ENCODE data around the gene ARHGEF28.

Gene ARHGEF28

DNA sequence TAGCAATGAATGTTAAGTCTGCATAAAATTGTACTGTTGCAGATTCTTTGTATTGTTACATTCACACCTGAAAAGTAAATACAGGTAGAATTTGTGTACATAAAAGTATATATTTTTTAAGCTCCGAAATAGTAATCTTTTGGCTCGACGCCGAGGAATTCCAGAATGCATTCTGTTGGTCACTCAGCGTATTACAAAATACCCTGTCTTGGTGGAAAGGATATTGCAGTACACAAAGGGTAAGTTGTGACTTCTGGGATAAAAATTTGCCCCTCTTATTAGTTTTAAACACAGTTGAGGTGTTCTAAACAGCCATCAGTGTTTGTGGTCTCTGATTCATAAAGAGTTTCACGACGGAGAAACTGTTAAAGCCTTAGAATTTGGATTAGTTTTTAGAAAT lies 257.6 kb downstream of the ARHGEF28 start:
- no peak for DNase-seq

DNA sequence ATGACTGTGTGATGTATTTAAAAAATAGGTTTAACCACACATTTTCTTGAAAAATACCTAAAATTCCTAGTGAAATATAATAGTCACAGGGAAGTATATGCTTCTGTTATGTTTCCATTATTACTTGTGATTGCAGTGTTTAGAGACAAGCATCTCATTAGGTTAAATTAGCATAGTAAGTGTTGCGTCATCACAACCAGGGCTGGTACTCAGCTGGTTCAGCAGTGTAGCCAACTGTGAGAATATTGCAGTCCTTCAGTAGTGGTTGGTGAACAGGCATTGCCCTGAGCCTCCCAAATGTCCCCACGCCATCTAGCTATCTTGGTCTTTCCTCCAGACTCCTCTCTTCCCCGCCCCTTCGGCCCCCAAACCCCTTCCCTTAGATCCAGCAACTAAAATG lies 261.7 kb downstream of the ARHGEF28 start:
- no peak for DNase-seq

DNA sequence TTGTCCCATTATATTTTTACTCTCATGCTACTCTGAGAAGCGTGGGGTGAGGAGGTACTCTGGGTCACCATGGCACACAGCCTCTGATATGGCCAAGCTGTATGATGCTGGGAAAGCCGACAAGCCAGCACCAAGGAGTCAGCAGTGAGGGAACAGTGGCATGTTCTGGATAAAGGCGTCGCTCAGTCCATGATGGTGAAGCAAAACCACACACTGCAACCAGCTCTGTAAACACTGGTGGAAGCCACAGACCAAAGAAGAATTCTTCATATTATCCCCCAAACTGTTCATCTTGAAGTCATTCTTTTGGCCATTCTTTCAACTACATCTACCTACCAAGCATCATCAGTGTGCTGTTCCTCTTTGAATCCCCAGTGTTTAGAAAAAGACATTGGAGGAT lies 264.6 kb downstream of the ARHGEF28 start:
- no peak for DNase-seq

DNA sequence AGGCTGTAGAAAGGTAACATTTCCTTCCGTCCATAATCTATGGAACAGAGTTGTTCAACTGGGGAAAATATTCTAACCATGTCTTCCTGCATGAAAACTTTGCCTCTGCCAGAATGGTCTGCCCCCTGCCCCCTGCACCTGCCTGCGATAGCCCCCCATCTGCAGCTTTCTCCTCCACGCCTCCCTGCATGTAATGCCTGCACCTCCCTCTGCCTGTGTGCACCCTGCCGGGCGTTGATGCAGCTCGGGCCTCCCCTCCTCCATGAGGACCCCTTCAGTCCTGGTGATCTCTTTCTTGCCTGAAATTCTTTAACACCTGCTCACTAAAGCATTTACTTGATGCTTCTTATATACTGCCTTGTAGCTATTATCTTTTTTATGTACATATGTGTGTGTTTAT lies 266.2 kb downstream of the ARHGEF28 start:
- no peak for DNase-seq

DNA sequence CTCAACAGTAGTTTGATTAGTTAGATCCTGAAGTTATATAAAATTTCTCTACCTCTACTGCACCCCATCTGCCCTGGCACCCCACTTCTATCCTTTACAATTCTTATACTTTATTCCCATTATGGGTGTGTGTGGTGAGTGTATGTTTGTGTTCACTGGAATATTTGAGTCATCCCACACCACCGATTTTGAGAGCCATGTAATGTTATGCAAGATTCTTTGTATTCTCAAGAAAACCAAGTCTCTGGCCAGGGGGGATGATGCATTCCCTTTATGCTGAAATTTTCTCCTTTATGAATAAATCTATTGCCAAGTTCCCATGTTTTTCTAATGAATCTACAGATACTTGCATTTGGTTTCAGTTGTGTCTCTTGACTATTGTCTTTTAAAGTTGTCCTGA lies 266.8 kb downstream of the ARHGEF28 start:
- no peak for DNase-seq

DNA sequence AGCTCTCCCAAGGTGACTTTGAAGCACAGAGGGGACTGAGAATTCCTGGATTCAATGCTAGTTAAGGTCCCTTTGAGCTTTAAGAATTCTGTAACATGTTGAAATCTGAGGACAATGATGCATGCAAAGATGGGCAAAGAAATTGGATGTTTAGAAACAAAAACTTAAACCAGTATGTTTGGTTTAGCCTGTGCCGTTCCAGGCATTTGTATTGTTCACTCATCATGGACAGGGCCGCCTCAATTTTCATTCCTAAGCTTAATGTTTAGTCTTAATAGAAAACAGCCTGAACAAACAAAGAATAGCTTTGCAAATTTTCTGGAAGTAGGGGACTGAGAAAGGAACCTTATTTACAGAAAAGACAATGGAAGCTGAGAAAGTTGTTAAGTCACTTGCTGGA lies 267.8 kb downstream of the ARHGEF28 start:
- DNase-seq: no peak

DNA sequence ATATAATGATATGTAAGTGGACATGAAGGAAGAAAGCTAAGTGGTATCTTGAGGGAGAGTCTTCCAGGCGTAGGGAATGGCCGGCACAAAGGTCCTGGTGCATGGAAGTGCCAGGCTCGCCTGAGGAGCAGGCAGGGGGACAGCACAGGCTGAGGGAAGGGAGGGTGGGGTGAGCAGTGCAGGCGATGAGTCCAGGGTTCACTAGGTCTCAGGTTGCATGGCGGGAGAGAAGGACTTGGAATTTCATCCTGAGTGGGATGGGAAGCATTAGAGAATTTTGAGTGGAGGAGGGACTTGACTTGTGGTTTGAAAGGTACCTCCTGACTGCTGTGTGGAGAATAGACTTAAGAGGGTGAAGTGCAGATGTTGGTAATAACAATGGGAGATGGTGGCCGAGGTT lies 268.9 kb downstream of the ARHGEF28 start:
- no peak for DNase-seq

DNA sequence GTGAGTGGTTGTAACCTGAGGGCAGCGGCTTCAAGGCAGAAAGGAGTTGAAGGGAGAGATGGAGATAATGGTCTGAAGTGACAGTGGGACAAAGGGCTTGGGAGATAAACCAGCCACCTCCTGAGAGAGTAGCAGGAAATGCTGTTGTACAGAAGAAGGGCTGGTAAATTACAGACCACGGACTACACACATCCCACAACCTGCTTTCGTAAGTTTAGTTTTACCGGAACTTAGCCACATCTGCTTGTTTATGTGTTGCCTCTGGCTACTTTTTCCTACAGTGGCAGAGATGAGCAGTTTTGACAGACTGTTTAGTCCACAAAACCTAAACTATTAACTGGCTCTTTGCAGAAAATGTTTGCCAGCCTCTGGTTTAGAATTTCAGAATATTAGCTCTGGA lies 269.5 kb downstream of the ARHGEF28 start:
- DNase-seq: no peak

DNA sequence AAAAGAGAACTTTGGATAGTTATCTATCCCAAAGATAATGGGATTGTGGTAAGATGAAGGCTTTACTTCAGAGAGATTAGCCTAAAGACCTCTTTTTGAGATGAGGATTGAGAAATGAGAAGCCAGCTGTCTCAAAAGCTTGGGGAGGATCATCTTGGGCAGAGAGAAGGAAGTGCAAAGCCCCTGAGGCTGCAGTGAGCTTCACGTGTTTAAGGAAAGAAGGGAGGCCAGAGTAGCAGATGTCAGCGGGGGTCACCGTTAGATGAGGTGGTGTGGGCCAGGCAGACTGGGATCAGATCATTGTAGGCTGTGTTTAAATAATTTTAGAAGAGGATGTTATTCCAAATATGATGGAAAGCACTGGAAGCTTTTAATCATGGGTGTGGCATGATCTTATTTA lies 270.1 kb downstream of the ARHGEF28 start:
- DNase-seq: no peak

DNA sequence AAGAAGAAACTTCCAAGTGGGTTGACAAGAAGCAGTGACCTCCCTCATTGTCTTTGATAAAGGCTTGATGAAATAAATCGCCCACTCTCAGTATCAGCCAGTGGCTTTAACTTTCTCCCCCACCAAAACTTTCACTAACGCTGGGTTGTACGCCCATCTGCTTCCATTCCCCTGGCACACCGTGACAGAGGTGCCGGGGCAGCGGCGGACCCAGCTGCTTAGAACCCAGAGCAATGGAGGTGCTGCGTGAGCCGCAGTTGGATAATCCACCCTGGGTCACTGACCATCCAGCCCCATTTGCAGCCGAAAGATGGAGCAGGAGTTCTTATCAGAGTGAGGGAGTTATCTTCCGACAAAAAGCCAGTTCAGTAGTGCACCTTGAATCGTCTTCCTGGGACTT lies 270.7 kb downstream of the ARHGEF28 start:
- DNase-seq: no peak

DNA sequence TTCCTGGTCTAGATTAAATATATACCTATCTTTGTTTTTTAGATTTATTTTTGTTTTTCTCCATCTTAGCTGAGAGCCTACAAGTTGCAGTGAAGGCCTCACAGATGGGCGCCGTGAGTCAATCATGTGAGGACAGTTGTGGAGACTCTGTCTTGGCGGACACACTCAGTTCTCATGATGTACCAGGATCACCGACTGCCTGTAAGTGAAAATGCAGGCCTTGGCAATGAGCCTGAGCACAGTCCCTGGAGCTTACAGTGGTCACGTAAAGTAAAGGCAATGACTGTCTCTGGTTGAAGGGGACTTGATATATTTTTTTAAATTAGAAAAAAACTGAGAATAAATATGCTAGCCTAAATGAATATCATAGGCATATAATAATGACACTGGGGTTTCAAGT lies 271.9 kb downstream of the ARHGEF28 start:
- no peak for DNase-seq

DNA sequence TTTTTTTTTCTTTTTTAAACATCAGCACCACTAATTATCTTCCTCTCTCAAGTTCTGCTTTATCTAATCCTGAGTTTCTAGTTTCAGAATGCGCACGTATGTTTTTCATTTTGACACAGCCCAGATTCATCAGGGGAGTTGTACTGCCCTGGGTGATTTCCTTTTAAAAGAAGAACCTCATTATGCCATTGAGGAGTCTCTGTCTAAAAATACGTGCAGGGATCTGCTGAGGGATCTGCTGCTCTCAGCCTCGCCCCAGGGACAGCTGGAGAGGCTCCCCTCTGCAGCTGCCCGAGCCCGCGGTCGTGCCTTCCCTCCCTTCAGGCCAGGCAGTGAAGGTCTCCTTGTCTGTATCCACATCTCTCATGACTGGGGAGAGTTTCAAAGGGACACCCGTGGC lies 273.1 kb downstream of the ARHGEF28 start:
- DNase-seq: no peak

DNA sequence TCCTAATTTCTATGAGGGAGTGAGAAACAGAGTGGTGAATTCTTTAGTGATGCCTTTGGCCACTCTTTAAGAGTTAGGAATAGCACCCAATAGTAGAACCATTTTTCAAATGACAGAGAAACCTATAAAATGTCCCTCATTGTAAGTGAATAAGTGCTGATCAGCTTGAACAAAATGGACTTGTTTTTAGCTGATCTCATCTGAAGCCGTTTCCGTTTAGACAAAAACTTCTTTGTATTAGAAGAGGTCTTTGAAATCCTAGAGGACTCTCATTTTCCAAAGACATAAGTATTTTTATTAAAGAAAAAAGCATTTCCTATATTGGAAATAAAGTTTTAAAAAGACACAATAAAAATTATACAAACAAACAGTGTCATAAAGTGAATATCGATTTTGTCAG lies 273.9 kb downstream of the ARHGEF28 start:
- DNase-seq: no peak

DNA sequence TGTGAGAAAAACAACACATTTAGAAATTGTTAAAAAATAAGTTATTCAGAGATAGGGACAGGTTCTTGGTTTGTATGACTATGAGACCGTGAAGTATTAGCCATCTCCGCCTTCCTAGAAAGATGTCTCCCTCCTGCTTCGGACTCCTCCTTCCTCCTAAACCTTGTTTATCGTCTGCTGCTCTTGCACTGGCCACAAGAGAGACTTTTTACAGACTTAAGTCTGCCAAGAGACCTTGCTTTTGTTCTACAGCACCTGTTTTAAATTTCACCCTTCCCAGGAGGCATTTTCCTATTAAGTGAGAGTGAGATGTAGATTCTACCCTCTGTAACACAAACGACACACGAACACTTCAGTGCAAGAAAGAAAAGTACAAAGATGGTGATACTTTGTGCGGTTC lies 274.6 kb downstream of the ARHGEF28 start:
- DNase-seq: no peak

DNA sequence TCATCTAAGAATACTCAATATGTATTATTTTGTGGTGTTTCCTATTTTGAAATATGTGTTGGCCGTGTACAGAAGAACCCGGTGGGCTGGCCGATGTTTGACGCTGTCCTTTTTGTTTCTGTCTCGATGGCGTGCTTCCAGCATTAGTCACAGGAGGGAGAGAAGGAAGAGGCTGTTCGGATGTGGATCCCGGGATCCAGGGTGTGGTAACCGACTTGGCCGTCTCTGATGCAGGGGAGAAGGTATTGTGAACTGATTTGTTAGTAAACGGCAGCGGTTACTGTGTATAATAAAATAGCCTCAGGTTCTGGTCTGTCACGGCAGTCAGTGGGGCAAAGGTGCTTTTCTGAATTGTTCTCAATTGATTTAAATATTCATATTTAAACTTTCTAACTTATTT lies 275.0 kb downstream of the ARHGEF28 start:
- DNase-seq: no peak

DNA sequence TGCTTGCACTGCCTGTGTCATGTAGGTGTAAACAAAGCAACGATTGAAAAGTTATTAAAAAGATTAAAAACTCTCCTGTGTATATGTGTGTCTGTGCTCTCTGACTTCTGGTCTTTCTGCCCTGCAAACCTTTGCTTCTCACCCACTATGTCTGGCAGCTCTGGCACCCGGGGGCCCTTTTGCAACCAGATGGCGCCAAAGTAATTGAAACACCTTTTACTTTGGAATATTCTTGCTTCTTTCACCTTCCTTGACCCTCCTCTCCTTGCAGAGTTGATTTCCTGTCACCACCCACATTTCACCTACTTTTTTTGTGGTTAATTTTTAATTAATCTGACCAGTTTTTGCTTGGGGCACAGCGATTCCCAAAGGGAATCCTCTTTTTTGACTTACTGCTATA lies 275.5 kb downstream of the ARHGEF28 start:
- DNase-seq: no peak

DNA sequence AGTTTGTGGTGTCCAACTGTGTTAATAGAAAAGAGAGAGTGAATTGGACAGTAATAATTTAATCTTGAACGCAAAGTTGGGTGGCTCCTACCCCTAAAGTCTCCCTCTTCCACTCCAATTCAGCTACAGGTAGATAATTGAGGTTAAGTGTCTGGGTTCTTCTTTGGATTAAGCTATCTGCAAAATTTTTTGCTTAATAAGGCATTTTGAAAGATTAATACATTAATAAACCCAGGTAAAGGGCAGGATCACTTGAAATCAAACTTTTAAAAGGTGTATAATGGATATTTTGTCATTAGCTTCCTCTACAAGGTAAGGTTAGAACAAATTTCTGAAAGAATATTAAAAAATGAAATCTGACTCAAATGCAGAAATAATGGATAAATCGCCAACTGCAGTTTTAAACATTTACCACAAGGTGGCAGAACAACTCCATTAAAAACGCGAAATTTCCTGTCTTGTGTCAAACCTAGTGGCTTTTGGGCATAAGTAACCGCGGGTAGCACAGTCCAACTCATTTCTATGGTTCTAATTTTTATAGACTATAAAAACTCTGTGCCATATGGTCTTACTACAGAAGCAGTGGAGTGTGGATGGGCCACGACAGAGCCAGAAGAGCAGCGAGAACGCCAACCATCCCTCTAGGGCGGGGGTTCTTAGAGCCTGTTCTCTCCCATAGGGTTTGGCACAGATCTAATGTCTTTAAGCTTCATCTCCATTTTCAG lies 276.5 kb downstream of the ARHGEF28 start:
- DNase-seq: no peak

DNA sequence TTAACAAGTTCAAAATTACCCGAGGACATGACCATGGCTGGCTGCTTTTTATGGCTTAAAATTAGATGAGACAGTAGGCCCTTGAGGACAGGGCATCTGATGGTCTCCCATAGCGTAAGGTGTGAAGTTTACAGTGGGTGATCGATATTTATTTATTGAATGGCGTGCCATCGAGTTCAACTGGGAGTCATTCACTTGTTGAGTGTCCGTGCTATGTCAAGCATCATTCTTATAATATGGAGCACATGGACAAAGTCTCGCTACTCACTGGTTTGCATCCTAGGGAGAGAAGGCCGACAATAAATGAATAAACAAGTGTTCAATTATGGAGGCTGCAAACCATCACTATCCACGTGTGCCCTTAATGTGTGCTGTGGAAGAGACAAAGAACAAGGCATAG lies 277.2 kb downstream of the ARHGEF28 start:
- no peak for DNase-seq

DNA sequence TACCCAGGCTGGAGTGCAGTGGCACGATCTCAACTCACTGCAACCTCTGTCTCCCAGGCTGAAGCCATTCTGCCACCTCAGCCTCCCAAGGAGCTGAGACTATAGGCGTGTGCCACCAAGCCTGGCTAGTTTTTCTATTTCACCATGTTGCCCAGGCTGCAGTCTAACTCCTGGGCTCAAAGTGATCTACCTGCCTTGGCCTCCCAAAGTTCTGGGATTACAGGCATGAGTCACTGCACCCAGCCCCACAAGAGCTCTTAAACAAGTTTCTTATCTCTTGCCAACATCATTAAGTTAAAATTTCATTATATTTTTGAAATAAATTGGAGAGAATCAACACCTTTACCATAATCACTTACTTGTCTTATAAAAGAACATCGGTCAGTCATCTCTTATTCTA lies 280.3 kb downstream of the ARHGEF28 start:
- DNase-seq: no peak

DNA sequence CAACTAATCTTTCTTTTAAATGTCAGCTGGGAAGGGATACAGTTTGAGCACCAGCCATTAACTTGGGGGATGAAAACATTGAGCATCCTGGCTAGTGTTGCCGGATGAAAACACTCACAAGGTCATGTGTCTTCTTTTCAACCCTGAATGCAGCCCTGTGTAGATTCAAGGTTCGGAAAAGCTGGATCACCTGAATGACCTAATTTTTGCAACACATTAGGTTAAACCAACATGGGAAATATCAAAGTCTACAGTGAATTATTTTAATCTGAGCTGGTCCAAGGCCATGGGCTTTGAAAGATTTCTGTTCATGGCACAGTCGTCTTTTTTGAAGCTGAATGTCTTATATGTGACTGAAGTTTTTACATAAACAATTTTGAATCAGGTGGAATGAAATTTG lies 281.2 kb downstream of the ARHGEF28 start:
- no peak for DNase-seq

DNA sequence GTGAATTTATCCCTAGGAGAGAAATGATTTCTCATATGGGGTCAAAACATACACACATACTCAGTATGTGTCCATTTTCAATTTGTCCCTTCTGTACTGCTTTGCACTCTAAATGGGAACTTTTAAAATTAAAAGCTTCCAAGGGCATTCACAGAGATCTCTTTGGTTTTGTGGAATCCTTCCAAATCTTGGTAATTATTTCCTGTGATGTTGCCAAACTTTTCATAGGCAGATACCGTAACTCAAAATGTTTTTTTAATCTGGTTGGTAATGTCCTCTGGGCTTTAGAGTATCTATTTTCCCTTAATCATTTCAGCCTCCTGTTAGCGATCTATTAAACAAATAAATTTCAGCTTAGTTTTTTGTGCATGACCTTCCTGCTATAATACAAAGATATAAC lies 282.4 kb downstream of the ARHGEF28 start:
- DNase-seq: no peak

DNA sequence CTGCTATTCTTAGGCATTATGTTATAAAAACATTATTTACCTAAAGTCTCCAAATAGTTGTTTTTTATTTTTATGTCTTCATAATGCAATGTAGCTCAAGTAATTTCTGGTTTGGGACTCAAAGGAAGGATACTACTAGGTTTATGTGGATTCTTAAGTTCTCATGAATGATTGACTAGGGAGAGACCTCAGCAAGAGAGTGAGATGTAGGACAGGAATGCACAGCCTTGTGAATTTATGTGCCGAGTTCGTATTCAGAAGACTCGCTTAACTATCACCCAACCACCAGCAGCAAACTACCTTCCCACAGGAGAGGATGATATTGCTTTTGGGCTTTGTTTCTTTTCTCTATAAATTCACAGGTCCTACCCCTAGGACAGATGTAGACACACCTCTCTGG lies 282.9 kb downstream of the ARHGEF28 start:
- no peak for DNase-seq

DNA sequence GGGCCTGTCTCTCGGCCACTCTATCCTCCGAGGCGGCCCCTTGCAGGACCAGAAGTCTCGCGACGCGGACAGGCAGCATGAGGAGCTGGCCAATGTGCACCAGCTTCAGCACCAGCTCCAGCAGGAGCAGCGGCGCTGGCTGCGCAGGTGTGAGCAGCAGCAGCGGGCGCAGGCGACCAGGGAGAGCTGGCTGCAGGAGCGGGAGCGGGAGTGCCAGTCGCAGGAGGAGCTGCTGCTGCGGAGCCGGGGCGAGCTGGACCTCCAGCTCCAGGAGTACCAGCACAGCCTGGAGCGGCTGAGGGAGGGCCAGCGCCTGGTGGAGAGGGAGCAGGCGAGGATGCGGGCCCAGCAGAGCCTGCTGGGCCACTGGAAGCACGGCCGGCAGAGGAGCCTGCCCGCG lies 283.5 kb downstream of the ARHGEF28 start:
- DNase-seq: no peak

DNA sequence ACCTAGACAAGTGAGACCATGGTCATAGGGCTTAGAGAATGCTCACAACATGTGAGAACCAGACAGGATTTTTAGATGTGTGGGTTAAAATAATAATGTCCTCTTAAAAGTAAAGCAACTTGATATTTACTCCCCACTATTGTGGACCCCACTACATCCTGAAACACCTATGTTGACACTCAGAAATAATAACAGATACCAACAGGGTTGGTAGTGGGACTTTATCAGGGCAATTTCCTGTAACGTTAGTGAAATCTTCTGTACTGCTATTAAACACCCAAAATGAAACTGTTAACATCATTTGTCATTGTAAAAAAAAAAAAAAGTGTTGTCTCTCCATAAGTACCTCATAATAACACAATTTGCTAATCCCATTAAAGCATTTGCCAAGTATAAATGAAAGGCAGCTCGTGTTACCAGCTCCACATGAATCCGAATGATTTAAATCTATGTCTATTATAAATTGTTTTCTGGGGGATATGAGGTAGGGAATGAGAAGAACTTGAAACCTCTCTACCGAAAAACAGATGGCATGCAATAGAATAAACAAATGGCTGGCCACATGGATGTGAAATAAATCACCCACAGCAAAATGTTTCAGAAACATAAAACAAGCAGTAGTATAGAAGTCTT lies 285.9 kb downstream of the ARHGEF28 start:
- DNase-seq: no peak

DNA sequence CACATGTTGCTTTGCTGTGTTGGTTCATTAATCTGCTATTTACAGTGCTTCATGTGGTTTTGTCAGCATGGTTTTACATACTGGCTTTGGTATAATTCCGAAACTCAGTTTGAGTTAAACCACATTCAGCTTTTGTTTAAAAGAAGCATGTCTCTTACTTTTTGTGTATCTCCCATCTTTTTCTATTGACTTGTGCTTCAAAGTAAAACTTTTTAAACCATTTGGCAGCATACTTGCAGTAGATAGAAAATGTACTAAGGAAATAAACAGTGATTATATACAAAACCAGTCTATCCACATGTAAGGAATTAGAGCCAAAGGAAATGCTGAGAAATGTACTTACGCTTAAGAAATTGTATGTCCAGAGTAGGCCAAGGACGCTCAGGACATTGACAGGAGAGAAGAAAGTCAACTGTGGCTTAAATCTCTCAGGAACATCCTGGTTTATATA lies 286.9 kb downstream of the ARHGEF28 start:
- DNase-seq: no peak
